GM18508 (cell line): ENCODE results near the gene ADAD2.
A peak's percentile ranks its signal among the peaks of the same experiment; 100 is the strongest.

Source experiments
- ATAC-seq: cut with Tn5 transposase; IDR thresholded peaks from one replicate; pipeline ENCODE4 v1.9.1; 2021; ENCODE audit warnings: moderate number of reproducible peaks; ENCODE audit not compliant: insufficient read depth, unreplicated experiment

ADAD2 gene

GRCh38 chr16:84176192-84177053 is 14.5 kb upstream of the ADAD2 start:
- no peak for ATAC-seq

DNA sequence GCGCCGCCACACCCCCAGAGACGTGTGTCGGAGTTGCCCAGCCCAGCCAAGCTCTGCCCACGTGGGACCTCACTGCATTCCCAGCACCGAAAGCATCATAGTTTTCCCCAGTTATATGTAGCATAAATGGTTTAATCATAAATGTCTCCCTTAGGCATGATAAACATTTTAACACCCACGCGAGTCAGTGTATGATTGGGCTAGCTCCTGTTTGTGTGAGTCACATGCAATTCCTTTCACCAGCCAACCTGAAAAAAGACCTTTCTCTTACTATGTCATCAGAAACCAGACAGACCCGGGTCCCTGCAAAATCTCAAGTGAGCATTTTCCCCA is 13.2 kb upstream of the ADAD2 start:
- no peak for ATAC-seq

DNA sequence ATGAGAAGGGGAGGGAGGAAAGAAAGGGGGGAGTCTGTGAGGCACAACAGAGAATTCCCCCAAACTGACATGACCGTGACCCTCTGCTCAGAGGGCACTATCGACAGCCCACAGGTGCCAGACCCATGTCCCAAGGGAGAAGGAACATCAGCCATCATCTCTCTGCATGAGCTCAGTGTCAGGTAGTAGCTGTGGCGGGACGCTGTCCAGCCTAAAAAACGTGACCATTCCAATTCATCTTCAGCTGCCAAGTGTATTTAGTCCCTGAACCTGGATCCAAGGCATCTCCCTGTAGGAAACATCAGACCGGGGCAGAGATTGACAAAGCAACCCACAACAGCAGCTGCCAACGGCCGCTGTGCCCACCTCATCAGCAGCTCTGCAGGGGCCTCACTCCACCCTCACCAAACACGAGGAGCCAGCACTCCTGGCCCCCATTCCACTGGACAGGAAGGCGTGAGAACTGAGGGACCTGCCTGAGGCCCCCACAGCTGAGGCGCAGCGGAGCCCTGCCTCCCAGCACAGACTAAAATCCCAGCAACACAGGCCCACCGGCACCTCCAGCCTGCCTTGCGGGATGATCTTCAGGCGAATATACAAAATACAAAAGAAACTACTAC is 12.7 kb upstream of the ADAD2 start:
- no peak for ATAC-seq

- ATAC-seq = no peak
Measured at GRCh38 chr16:84178892-84179611, 11.9 kb upstream of the ADAD2 start.

GRCh38 chr16:84179612-84180320 is 11.2 kb upstream of the ADAD2 start:
- no peak for ATAC-seq

DNA sequence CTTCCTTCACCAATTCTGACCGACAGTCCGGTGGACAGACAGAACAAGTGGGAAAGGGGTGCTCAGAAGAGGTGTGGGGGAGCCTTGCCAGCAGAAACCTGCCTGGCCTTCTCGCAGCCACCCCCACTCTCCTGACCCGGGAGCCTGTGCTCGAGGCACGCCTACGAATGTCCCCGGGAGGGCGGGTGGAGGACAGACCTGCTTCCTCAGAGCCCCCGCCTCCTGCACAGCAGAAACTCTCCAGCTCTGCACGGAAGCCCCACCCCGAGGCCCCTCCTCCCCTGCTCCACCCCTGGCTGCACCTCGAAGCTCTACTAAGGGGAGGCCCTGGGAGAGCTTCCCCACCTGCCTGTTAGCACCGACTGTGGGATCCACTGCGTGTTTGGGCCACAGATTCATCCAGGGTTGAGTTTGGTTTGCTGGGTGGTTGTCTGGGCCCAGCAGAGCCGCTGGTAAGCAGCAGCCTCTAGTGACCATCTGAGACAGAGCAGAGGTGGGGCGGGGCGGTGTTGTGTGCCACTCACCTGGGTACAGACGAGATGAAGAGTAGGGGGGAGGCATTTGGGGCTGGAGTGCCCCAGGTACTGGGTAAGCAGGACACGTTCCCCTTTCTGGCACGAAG is 10.3 kb upstream of the ADAD2 start:
- no peak for ATAC-seq

- no peak for ATAC-seq
Measured at GRCh38 chr16:84181144-84181915, 9.6 kb upstream of the ADAD2 start.

DNA sequence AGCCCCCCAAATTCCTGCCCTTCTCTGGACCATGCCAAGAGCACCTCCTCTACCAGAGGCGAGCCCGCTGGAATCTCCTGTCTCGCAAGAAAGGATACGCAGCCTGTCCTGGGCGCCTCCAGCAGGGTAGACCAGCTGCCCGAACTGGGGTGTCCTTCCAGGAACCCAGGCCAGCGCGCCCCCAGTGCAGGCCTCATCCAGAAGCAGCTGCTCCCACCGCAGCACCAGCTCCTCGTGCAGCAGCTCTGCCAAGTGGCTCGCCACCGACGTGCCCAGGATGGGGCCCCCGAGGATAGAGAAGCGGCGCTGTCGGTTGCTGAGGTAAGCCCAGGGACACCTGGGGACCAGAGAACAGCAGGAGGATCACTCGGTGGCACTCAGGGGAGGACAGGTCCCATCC is 8.9 kb upstream of the ADAD2 start:
- ATAC-seq = no peak

DNA sequence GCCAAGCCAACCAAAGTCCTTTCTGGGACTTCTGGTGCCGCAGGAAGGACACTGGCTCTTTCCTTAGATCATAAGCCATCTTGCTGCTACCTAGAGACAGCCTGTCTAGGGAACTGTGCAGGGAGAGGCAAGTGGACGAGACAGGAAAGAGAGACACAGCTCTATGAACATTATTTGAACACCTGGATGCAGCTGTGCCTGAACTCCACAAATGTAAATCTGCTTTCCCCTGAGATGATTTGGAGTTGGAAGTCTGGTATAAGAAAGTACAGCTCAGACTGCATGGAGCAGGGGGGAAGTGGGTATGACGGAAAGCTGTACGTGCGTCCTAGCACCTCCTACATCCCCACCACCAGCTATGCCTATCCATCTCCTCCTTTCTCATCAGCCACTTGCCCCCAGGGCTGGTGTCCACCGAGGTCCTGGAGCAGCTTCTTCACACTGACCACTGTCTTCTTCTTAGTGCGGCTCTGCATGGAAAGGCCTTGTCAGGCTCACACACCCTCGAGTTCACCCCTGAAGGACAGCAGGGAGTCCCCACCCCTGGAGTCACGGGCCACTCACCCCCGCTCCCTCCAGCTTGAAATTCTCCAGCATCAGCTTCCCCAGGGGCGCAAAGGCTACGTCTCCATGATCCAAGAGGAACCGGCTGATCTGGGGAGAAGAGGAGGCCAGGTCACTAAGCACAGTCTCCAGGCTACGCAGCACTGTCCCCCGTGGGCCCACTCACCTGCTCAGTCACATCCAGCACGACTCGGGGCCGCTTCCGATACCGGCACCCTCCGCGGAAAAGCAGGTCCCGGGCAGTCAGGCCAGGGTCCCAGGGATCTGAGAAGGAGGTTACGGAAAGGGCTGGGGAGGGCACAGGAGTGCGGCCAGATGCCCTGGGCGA is 8.0 kb upstream of the ADAD2 start:
- no peak for ATAC-seq

- ATAC-seq = no peak
Measured at GRCh38 chr16:84183572-84183875, 7.4 kb upstream of the ADAD2 start.

DNA sequence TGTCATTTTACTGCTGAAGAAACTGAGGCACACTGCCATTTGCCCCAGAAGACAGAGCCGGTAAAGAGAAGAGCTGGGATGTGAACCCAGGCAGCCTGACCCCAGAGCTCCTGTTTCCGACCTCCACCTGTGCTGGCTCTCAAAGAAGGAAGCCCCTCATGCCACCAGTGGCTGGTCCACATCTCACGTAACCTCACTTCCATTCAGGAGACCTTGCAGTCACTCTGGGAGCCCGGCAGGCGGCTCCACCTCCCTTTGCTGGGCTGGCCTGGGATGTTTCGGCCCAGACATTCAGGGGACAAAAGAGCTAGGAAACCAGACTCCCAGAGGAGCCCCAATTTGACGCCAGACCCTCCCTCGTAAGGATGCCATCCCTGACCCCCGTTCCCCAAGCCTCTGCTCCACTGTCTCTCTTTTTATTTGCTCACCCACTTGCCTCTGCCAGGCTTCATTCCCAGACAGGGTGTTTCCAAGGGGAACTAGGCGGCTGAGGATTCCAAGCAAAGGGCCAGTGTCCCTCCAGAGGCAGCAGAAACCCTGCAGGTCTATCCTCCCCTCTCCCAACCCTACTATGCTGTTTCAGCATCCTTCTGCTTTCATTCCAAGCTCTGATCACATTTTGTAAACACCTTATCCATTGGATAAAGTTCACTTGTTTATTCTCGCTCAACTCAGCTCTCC is 6.9 kb upstream of the ADAD2 start:
- ATAC-seq = no peak

DNA sequence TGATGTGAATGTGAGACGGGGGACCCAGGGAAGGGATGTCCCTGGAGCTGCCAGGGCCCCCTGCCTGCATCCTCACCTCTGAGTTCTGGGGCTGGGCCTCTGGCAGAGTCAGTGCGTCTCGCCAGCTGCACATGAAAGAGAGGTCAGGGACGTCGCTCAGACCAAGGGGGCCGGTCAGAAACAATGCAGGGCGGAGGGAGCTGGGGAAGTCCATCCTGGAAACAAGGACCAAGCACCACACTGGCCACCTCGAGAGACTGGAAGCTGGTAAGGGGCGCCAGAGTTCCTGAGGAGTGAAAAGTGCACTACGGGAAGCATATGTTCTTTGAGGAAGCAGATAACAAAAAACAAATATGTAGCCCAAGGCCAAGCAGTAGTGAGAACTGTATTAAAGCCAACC is 6.2 kb upstream of the ADAD2 start:
- ATAC-seq = no peak

DNA sequence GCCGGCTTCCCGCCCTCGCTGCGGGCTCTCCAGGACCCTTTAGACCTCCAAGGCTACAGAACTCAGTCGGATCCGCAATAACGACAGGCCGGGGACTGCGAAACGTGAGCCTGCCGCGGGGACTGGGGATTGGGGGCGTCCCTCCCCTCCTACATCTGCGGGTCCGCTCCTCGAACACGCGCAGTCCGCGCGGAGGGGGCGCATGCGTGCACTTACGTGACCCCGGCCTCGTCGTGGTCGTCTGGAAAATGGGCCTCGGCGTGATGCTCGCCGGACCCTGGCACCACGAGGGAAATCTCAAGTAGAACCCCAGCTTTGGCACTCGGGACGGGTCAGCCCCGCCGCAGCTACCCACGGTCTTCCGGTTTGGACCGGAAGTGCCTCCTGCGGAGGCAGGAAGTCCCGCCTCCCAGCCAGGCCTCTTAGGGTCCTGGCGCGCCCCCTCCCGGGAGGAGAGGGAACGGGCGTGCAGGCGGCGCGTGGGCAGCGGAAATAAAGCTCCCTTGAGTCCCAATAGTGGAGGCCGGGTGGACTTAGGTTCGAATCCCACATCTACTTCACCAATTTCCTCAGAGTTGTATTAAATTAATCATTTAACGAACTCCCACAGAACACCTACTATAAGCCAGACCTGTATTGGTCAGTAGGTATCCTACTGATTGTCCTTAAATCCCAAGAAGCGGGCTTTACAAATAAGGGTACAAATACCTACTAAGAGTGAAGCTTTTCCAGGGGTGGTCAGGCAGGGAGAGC is 4.1 kb upstream of the ADAD2 start, which contains the start of gene TAF1C:
Gene TAF1C (minus strand): TSS at position 373 of the 753 bp plus-strand sequence. CDS start 2,069 bp downstream, outside the sequence.
- ATAC-seq = peak; percentile 52

- ATAC-seq = no peak
Measured at GRCh38 chr16:84191466-84191865, 509 bp downstream of the ADAD2 start.

GRCh38 chr16:84193480-84193879 is 2.5 kb downstream of the ADAD2 start:
- ATAC-seq = no peak

DNA sequence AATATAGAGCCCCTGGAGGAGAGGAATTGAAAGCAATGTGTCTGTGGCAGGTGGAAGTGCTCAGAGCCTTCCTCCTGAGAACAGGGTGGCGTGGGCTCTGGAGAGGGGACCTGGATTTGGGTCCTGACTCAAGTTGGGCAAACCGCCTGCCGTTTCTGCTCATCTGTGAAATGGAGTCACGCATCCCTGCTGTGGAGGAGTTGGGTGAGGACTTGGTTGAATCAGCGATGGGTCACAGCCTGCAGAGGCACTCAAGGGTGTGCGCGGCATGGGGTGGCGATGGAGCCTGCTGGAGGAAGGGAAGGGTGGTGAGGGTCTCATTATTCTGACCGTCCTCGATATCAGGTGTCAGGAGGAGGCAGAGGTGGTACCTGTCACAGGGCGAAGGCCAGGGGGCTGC is 3.1 kb downstream of the ADAD2 start:
- no peak for ATAC-seq

- no peak for ATAC-seq
Measured at GRCh38 chr16:84194470-84195200, 3.7 kb downstream of the ADAD2 start.
